ENCODE measurements around the gene GOLGB1. TPM values are rescaled to one million over a fixed set of nuclear protein-coding genes. Genes with fewer than 3 reads are reported as not detected.
A peak's percentile ranks its signal among the peaks of the same experiment; 100 is the strongest.
"Not testable (repeated sequence)": the region's sequence is repeated elsewhere in the genome, so short reads cannot be mapped to it uniquely, and the experiment has no call there.

The GOLGB1 gene
- total and polyA plus RNA-seq, 10 donors: 7.2 to 87.0 (median 47.8) TPM

DNA sequence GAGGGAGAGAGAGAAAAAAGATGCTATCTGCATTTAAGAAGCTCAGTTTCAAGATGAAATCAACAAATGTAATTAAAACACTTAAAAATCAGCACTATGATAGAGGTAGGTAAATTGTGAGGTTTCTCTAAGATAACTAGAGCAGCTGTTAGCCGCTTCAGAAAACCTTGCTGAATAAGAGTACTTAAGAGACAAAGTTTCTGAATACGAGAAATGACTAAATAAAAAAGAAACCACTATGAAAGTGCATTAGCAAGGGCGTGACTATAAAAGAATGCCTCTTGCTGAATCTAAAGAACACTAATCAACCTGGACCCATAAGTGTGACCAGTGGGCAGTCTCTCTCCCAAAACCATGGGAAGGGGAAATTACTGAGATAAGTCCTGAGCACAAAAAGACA, 43.5 kb upstream of the GOLGB1 start:
- no peaks in the 10 kb centered on the region for H3K9me3 ChIP-seq
- H3K4me1 ChIP-seq: peaks cover 0 to 29% (median 10%) of the 10 kb centered on the region in 6 donors
- no peak overlapping the region for H3K4me3 ChIP-seq
- peaks cover 0 to 70% (median 20%) of the 10 kb centered on the region in 6 donors for H3K36me3 ChIP-seq
- TF ChIP-seq POLR2A (IDR thresholded peaks at IDR 0.05) (no peak), POLR2AphosphoS5 (IDR thresholded peaks at IDR 0.05) (no peak)
- TF ChIP-seq, protein P1, sequence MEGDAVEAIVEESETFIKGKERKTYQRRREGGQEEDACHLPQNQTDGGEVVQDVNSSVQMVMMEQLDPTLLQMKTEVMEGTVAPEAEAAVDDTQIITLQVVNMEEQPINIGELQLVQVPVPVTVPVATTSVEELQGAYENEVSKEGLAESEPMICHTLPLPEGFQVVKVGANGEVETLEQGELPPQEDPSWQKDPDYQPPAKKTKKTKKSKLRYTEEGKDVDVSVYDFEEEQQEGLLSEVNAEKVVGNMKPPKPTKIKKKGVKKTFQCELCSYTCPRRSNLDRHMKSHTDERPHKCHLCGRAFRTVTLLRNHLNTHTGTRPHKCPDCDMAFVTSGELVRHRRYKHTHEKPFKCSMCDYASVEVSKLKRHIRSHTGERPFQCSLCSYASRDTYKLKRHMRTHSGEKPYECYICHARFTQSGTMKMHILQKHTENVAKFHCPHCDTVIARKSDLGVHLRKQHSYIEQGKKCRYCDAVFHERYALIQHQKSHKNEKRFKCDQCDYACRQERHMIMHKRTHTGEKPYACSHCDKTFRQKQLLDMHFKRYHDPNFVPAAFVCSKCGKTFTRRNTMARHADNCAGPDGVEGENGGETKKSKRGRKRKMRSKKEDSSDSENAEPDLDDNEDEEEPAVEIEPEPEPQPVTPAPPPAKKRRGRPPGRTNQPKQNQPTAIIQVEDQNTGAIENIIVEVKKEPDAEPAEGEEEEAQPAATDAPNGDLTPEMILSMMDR (IDR thresholded peaks at IDR 0.05 in 8 of 11, conservative IDR thresholded peaks at IDR 0.05 in 3 of 11): no peak
- peak overlapping the region in 7 of 8 donors; percentile 9 to 76 (median 61) for H3K27ac ChIP-seq
- intact Hi-C loops (cut with DNase I; ENCODE audit: low total_unique reads): no loop called here
- 77 to 84% (median 80%) methylated on average over 3 of the region's 3 CpGs for WGBS, 5 donors
- no peak for DNase-seq
- no peaks in the 10 kb centered on the region for H3K27me3 ChIP-seq (replicated peaks in 1 of 7)

DNA sequence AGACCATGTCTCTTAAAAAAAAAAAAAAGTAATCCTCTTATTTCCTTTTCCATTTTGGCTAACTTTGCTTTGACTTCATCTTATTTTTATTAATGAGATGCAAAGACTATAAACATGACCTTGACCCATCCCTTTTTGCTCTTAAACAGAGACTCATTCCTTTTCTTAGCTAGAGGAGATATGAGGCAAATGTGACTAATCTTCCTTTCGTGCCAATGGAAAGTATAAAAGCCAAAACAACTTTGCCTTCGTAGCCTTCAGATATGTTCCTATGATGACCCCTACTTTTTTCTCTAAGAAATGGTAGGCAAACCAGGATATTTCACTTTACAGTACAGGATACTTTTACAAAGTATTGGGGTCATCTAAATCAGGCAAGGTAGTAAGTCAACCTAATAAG, 36.9 kb upstream of the GOLGB1 start:
- Histone ChIP-seq H3K27me3 (replicated peaks in 1 of 7) (no peaks in the 10 kb centered on the region), H3K4me3 (no peak overlapping the region), H3K27ac (no peak overlapping the region), H3K36me3 (peaks cover 0 to 96% (median 41%) of the 10 kb centered on the region in 6 donors), H3K4me1 (no peaks in the 10 kb centered on the region), H3K9me3 (no peaks in the 10 kb centered on the region)
- TF ChIP-seq POLR2AphosphoS5 (IDR thresholded peaks at IDR 0.05): no peak
- TF ChIP-seq POLR2A (IDR thresholded peaks at IDR 0.05): no peak
- TF ChIP-seq, protein P1 (IDR thresholded peaks at IDR 0.05 in 8 of 11, conservative IDR thresholded peaks at IDR 0.05 in 3 of 11): no peak
- intact Hi-C loops (cut with DNase I; ENCODE audit: low total_unique reads): no loop called here
- no peak for DNase-seq
- whole genome bisulfite sequencing, 5 donors: 94 to 99% (median 96%) methylated on average over 2 of the region's 2 CpGs

DNA sequence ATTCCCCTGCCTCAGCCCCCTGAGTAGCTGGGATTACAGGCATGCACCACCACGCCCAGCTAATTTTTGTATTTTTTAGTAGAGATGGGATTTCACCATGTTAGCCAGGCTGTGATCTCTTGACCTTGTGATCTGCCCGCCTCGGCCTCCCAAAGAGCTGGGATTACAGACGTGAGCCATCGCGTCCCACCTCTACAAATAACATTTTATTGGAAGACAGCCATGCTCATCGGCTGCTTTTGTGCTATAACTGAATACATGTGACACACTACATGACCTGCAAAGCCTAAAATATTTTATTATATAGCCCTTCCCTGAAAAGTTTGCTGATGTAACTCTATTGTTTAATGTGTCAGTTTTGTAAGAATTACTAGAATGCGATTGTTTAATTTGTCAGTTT, 33.2 kb upstream of the GOLGB1 start:
- H3K27ac ChIP-seq; intact Hi-C loops (cut with DNase I; ENCODE audit: low total_unique reads); DNase-seq; H3K27me3 ChIP-seq (replicated peaks in 1 of 7); H3K4me1 ChIP-seq; H3K9me3 ChIP-seq; H3K4me3 ChIP-seq: not testable (repeated sequence)
- 83 to 91% (median 88%) methylated on average over 8 of the region's 8 CpGs for WGBS, 5 donors
- peaks cover 0 to 96% (median 50%) of the 10 kb centered on the region in 6 donors for H3K36me3 ChIP-seq

DNA sequence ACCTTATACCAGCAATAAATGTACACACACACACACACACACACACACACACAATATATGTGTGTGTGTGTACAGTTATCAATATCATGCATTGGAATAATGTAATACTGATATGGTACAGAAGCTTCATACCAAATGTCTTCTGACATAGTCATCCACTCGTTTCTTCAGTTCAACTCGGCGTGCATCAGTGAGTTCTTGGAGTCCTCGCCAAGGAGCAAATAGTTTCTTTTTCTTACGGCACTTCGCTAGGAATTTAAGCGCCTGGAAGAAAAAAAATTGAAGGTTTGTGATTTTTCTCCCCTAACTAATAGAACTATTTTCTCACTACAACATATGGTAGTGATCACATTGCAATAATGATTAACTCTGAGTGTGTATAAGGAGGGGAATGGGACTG, 32.1 kb upstream of the GOLGB1 start:
- no peaks in the 10 kb centered on the region for H3K9me3 ChIP-seq
- H3K4me3 ChIP-seq: no peak overlapping the region
- TF ChIP-seq POLR2AphosphoS5 (IDR thresholded peaks at IDR 0.05) (no peak), POLR2A (IDR thresholded peaks at IDR 0.05) (no peak)
- TF ChIP-seq, protein P1 (IDR thresholded peaks at IDR 0.05 in 8 of 11, conservative IDR thresholded peaks at IDR 0.05 in 3 of 11): no peak
- no peak overlapping the region for H3K27ac ChIP-seq
- H3K36me3 ChIP-seq: peaks cover 0 to 96% (median 48%) of the 10 kb centered on the region in 6 donors
- intact Hi-C loops (cut with DNase I; ENCODE audit: low total_unique reads): no loop called here
- DNase-seq: no peak
- 96 to 98% (median 98%) methylated on average over 7 of the region's 7 CpGs for WGBS, 5 donors
- no peaks in the 10 kb centered on the region for H3K27me3 ChIP-seq (replicated peaks in 1 of 7)
- no peaks in the 10 kb centered on the region for H3K4me1 ChIP-seq

DNA sequence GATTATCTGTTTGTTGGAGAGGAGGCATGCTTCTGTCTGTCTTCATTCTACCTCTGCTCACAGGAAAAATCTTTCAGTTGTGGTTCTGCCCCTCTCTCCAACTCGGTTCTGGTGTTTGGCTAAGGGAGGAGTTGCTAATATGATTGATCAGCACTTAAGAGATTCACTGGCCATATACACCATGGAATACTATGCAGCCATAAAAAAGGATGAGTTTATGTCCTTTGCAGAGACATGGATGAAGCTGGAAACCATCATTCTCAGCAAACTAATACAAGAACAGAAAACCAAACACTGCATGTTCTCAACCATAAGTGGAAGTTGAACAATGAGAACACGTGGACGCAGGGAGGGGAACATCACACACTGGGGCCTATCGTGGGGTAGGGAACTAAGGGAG, 25.6 kb upstream of the GOLGB1 start:
- H3K27me3 ChIP-seq (replicated peaks in 1 of 7); H3K9me3 ChIP-seq; DNase-seq; intact Hi-C loops (cut with DNase I; ENCODE audit: low total_unique reads); H3K4me1 ChIP-seq; H3K4me3 ChIP-seq; H3K27ac ChIP-seq: not testable (repeated sequence)
- 96 to 100% (median 97%) methylated on average over 4 of the region's 4 CpGs for WGBS, 5 donors
- peaks cover 3 to 100% (median 68%) of the 10 kb centered on the region in 6 donors for H3K36me3 ChIP-seq
